ENCODE results near the gene CDC42SE2.
"Not testable (repeated sequence)": the region's sequence is repeated elsewhere in the genome, so short reads cannot be mapped to it uniquely, and the experiment has no call there.

GRCh38 chr5:131335756-131336155 is 71.9 kb downstream of the CDC42SE2 start:
- not testable (repeated sequence) for TF ChIP-seq CTCF, POLR2A (IDR thresholded peaks at IDR 0.05)

Measured in adrenal gland (tissue), 5 donors.